NCI-H526 treated with DMSO at 0.1 percent for 48 hours (cell line): ENCODE results near the gene ZNF486.
"Not testable (repeated sequence)": the region's sequence is repeated elsewhere in the genome, so short reads cannot be mapped to it uniquely, and the experiment has no call there.

Source experiments
- DNase-seq: peaks from one replicate; lab custom pipeline; 2025; lab: John Stamatoyannopoulos, UW

Gene ZNF486

DNA sequence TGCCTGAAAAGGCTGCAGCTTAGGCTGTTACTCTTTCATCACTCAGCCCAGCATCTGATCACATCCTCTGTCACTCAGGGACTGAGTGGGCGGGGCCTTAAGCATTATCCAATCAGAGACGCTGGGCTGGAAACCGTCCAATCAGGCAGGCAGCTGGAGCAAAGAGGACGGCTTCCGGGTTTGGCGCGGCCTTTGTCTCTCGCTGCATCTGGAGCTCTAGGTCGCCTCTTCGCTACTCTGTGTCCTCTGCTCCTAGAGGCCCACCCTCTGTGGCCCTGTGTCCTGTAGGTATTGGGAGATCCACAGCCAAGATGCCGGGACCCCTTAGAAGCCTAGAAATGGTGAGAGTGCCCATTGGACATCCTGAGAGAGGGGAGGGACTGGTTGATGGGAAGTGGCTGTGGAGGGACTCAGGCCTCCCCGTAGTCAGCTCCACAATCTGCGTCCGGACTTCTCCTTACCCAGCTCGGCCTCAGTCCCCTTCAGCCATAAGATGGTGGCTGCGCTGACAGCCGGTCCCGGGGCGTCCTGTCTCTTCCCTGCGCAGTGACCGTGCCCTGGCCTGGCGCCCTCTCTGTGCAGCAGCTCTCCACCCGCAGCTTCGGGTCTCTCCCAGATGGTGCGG, at the start of gene ZNF486:
Gene ZNF486, plus strand, starts transcription at position 195 of the 625 bp plus-strand sequence. Its CDS starts 117 bp downstream, at position 312.
- no peak for DNase-seq

DNA sequence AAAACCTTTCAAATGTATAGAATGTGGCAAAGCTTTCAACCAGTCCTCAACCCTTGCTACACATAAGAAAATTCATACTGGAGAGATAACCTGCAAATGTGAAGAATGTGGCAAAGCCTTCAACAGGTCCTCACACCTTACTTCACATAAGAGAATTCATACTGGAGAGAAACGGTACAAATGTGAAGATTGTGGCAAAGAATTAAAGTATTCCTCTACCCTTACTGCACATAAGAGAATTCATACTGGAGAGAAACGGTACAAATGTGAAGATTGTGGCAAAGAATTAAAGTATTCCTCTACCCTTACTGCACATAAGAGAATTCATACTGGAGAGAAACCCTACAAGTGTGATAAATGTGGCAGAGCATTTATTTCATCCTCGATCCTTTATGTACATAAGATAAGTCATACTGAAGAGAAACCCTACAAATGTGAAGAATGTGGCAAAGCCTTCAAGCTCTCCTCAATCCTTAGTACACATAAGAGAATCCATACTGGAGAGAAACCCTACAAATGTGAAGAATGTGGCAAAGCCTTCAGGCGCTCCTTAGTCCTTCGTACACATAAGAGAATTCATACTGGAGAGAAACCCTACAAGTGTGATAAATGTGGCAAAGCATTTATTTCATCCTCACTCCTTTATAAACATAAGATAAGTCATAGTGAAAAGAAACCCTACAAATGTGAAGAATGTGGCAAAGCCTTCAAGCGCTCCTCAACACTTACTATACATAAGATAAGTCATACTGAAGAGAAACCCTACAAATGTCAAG, 48.8 kb upstream of the ZNF486 start:
- DNase-seq, result not testable (repeated sequence)

DNA sequence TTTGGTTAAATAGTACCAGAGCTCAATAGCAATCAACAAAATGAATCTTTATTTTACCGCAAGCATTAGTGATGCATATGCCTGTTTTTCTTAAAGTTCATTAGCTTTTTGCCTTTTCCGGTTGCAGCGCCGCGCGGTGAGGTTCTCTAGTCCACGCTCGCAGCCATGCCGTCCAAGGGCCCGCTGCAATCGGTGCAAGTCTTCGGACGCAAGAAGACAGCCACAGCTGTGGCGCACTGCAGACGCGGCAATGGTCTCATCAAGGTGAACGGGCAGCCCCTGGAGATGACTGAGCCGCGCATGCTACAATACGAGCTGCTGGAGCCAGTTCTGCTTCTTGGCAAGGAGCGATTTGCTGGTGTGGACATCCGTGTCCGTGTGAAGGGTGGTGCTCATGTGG, 42.1 kb upstream of the ZNF486 start:
- DNase-seq, result no peak

DNA sequence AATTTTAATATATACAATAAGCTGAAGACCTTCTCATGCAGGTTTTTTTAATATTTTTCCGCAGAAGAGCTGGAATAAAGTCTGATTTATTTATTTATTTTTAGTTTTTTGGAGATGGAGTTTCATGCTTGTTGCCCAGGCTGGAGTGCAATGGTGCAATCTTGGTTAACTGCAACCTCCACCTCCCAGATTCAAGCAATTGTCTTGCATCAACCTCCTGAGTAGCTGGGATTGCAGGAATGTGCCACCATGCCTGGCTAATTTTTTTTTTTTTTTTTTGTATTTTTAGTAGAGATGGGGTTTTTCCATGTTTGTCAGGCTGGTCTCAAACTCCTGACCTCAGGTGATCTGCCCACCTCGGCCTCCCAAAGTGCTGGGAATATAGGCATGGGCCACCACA, 34.1 kb upstream of the ZNF486 start:
- not testable (repeated sequence) for DNase-seq

DNA sequence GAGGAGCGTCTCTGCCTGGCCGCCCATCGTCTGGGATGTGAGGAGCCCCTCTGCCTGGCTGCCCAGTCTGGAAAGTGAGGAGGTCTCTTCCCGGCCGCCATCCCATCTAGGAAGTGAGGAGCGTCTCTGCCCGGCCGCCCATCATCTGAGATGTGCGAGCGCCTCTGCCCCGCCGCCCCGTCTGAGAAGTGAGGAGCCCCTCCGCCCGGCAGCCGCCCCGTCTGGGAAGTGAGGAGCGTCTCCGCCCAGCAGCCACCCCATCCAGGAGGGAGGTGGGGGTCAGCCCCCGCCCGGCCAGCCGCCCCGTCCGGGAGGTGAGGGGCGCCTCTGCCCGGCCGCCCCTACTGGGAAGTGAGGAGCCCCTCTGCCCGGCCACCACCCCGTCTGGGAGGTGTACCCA, 29.3 kb upstream of the ZNF486 start:
- not testable (repeated sequence) for DNase-seq

DNA sequence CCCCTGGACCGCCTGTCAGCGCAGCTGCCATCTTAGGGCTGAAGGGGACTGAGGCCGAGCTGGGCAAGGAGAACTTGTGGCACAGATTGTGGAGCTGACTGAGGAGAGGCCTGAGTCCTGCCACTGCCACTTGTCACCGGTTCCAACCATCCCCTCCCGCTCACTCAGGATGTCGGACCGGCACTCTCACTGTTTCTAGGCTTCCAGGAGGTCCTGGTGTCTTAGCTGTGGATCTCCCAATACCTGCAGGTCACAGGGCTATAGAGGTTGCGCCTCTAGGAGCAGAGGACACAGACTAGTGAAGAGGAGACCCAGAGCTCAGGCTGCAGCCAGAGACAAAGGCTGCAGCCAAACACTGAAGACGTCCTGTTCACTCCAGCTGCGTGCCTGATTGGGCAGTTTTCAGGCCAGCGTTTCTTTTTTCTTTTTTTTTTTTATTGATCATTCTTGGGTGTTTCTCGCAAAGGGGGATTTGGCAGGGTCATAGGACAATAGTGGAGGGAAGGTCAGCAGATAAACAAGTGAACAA, 15.3 kb upstream of the ZNF486 start:
- no peak for DNase-seq

DNA sequence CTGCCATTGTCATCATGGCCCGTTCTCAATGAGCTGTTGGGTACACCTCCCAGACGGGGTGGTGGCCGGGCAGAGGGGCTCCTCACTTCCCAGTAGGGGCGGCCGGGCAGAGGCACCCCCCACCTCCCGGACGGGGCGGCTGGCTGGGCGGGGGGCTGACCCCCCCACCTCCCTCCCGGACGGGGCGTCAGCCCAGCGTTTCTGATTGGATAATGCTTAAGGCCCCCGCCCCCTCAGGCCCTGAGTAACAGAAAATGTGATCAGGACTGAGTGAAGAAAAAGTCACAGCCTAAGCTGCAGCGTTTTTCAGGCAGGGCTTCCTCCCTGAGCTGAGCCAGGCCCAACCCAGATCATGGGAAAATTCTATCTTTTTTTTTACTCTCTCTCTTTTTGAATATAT, 14.5 kb upstream of the ZNF486 start:
- not testable (repeated sequence) for DNase-seq

DNA sequence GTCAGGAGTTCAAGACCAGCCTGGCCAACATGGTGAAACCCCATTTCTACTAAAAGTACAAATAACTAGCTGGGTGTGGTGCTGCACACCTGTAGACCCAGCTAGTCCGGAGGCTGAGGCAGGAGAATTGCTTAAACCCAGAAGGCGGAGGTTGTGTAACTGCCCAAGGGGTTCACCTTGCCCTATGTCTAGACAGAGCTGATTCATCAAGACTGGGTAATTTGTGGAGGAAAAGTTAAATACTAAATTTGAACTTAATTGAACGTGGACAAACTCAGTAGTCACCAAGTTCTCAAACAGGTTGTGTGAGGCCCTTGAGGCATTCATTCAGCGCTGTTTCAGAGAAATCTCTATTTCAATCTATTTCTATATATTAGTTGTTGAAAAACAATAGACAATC, 13.7 kb upstream of the ZNF486 start:
- DNase-seq, result no peak

DNA sequence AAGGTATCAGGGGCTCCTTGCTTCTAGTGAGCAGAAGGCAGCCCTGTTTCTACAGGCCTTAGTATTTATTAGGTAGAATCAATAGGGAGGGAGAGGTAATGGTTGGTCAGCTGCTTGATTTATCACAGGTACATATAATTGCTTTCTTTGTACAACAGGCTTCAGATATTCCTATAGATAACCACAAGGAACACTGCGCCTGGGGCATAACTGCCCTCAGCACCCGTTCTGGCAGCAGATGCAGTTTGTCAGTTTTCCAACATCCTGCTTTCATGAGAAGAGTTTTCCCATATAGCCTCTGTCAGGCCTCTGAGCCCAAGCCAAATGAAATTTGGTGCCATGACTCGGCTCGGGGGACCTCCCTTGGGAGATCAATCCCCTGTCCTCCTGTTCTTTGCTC, 12.4 kb upstream of the ZNF486 start:
- DNase-seq, result no peak

DNA sequence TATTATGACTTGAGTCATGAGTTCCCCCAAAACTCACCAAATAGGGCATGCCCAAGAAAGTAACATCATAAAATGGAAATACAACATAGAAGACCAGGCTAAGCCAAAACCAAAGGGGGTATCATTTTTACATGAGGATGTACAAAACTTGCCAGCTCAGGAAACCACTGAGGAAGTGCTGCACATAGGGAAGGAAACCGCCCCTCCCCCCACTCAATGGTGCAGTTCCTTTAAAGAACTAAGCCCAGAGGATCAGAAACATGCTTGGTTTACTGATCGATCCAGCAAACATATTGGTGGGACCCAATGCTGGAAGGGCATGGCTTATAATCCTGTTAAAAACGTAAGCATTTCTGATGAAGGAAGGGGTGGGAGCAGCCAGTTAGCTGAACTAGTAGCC, 4.2 kb upstream of the ZNF486 start:
- DNase-seq, result no peak

DNA sequence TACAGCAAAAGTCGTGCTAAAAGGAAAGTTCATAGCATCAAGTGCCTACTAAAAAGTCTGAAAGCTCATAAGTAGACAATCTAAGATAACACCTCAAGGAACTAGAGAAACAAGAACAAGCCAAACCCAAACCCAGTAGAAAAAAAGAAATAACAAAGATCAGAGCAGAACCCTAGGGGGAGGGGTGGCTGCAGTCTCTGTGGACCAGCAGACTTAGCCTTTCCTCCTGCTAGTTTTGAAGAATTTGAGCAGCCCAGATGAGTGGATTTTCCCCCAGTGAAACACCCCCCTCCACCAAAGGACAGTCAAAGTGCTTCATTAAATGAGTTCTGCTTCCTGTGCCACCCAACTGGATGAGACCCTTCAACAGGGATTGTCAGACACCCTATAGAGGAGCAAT, 2.6 kb upstream of the ZNF486 start:
- no peak for DNase-seq

DNA sequence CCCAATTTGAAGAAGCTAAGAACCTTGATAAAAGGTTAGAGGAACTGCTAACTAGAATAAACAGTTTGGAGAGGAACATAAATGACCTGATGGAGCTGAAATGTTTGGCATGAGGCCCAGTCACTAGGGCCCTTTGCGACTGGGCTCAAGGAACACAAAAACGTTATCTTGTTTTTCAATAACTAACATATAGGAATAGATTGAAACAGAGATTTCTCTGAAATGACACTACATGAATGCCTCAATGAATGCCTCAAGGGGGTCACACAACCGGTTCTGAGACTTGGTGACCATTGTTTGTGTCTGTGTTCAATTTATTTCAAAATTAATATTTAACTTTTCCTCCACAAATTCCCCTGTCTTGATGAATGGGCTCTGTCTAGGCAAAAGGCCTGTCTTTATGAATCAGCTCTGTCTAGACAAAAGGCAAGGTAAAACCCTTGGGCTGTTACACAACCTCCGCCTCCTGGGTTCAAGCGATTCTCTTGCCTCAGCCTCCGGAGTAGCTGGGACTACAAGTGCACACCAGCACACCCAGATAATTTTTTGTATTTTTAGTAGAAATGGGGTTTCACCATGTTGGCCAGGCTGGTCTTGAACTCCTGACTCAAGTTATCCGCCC, 932 bp upstream of the ZNF486 start:
- no peak for DNase-seq

DNA sequence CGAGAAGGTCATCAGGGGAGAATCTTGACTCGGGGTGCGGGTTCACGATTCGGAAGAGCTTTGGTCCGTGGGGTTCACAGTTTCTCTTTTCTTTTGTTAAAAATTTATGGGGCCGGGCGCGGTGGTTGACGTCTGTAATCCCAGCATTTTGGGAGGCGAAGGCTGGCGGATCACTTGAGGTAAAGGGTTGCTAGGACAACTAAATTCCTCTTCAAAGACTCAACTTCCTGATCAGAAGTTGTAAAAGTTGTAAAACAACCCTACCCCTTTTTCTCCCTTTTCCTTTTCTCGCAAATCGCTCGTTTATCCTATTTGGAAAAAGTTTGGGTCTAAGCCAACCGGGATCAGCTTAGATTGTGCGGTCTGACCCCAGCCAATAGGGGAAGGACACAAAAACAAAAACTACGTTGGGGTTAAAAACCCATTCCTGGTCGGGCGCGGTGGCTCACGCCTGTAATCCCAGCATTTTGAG, 673 bp downstream of the ZNF486 start:
- DNase-seq, result no peak

DNA sequence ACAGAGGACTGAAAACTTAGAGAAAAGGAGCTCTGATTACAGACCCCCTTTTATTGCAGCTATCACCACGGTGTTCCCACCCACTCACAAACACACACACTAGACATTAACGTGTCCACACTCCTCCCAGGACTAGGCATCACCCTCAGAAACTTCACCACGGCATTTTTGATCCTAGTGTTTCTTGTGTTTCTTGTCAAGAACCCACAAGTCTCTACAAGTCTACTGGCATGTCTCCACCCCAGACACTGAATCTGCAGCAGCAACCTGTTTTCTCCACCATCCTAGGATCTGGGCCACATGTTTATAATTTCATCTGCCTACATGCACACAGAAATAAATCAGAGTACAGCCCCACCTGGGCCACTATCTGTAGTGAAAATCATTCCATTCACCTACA, 4.3 kb downstream of the ZNF486 start:
- no peak for DNase-seq

DNA sequence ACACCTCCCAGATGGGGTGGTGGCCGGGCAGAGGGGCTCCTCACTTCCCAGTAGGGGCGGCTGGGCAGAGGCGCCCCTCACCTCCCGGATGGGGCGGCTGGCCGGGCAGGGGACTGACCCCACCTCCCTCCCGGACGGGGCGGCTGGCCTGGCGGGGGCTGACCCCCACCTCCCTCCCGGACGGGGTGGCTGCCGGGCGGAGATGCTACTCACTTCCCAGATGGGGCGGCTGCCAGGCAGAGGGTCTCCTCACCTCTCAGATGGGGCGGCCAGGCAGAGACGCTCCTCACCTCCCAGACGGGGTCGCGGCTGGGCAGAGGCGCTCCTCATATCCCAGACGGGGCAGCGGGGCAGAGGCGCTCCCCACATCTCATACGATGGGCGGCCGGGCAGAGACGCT, 8.8 kb downstream of the ZNF486 start:
- DNase-seq, result not testable (repeated sequence)

DNA sequence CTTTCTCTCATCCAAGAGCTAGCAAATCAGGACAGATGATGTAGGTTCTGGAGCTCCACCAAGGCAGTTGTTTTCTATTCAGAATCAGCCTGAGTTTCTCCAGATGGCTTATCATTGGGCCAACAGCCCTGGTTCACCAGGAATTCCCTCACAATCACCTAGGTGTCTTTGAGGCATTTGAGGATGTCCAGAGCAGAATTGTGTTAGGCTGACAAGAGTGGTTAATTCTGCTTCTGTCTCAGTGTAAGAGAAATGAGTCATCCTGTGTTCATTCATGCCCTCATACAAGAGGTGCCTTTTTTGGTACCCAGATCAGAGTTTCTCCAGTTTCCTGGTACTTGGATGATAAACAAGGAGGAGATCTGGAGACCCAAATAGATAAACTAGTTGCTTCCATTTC, 12.9 kb downstream of the ZNF486 start:
- not testable (repeated sequence) for DNase-seq

DNA sequence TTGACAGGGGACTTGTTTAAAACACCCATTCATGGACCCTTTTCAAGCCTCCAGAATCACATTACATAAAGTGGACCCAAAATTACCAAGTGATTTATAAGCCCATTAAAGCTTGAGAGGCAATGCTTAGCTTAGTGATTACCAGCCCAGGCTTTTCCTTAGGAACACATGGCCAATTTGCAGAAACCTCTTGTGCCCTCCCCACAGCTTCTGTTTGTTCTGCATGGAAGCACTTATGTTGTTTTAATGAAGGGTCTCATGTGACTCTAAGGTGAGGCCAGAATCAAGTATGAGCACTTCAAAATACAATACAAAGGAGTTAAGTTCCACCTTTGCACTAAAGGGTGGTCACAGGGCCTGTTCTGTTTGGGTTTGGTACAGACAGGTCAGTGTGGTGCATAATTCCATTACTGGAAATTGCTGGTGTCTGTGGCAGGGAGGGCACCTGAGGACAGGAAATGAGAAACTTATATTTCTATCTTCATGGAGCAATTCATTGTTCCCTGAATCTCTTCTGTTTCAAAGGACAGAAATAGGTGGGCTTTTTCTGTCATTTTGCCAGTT, 15.3 kb downstream of the ZNF486 start:
- no peak for DNase-seq

DNA sequence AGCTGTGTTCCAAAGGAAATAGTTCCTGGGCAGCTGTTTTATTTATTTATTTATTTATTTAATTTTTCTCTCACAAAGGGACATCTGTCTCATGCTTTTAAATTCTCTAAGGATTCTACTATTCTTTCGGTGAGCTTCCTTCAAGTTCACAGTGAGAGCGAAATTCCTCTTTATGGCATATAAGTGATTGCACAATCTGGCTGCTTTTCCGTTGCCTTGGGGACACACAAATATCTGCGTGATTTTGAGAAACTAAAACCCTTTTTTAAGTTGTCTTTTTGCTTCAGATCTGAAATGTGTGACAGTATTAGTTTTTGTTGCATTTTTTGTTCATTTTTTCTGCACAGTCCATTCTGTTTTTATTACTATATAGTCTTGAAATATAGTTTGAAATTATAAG, 19.2 kb downstream of the ZNF486 start:
- no peak for DNase-seq

DNA sequence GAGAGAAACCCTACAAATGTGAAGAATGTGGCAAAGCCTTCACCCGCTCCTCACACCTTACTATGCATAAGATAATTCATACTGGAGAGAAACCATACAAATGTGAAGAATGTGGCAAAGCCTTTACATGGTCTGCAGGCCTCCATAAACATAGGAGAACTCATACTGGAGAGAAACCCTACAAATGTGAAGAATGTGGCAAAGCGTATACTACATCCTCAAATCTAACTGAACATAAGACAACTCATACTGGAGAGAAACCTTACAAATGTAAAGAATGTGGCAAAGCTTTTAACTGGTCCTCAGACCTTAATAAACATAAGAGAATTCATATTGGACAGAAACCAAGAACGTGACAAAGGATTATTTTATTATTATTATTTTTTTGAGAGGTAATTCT, 30.7 kb downstream of the ZNF486 start:
- no peak for DNase-seq

DNA sequence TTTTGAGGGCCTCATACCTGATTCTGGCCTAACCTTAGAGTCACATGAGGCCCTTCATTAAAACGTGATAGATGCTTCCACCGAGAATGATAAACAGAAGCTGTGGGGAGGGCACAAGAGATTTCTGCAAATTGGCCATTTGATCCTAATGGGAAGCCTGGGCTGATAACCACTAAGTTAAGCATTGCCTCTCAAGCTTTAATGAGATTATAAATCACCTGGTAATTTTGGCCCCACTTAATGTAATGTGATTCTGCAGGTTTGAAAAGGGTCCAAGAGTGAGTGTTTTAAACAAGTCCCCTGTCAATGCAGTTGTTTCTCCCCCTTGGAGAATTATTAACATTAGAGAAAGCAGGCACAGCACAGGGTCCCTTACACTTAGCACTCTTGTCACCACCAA, 42.0 kb downstream of the ZNF486 start:
- DNase-seq, result no peak

DNA sequence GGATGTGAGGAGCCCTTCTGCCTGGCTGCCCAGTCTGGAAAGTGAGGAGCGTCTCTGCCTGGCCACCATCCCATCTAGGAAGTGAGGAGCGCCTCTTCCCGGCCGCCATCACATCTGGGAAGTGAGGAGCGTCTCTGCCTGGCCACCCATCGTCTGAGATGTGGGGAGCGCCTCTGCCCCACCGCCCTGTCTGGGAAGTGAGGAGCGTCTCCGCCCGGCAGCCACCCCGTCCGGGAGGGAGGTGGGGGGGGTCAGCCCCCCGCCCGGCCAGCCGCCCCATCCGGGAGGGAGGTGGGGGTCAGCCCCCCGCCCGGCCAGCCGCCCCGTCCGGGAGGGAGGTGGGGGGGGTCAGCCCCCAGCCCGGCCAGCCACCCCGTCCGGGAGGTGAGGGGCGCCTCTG, 47.4 kb downstream of the ZNF486 start:
- DNase-seq, result not testable (repeated sequence)

DNA sequence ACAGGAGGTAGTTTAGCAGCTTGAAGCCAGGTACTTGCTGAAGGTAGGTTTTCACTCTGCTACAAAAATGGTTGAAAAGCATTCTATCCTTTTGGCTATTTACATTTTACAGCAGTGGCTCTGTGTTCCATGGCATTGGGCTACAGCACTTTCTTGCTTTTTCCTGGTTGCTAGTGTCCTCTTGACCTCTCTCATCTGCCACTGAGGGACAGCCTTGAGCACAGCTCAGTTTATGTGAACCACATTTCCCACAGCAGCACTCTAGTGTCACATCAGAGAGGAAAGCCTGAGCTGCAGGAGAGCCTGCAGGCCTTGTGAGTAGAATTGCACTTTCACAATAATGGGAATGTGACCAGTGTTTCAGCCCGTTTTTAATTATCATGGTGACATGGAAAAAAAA, 54.6 kb downstream of the ZNF486 start:
- not testable (repeated sequence) for DNase-seq

DNA sequence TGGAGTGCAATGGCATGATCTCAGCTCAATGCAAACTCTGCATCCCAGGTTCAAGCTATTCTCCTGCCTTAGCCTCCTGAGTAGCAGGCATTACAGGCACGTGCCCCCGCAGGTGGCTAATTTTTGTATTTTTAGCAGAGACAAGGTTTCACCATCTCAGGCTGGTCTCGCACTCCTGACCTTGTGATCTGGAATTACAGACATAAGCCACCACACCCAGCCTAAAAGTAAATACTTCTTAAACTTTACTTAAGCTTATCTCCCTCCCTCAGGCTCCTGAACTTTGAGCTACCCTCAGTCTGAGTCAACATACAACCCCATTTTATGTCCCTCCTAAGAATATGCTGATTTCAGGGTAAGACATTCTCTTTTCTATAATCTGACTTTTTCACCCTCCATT, 66.1 kb downstream of the ZNF486 start:
- no peak for DNase-seq
